Right lobe of liver (tissue), 6 donors: ENCODE results near the gene SOX8. TPM values are rescaled to one million over a fixed set of nuclear protein-coding genes. Genes with fewer than 3 reads are reported as not detected.

Experiments used
- ATAC-seq, 4 donors: fragments of 200-7000 bp; cut with Tn5 transposase; one replicate each; pipeline ENCODE4 v1.9.1; 2020; ENCODE audit warnings: mild to moderate bottlenecking in 4 of 4, moderate library complexity in 4 of 4
- DNase-seq, 3 donors: peaks; one replicate each; pipeline ENCODE4 v3.0.0-alpha.2; 2020
- H3K27ac ChIP-seq, 3 donors: fragments of 200-600 bp; one replicate each; pipeline ENCODE4 v1.8.0; 2022
- H3K27me3 ChIP-seq, 2 donors: fragments of 200-600 bp; one replicate each; pipeline ENCODE4 v1.8.0; 2022
- H3K36me3 ChIP-seq, 4 donors: fragments of 200-600 bp; sonication (generic) in 1 of 4; one replicate each; pipeline versions ENCODE4 v1.5.1 to v1.8.0; 2017 to 2022; ENCODE audit warnings: control low read depth in 1 of 4
- H3K4me1 ChIP-seq, 4 donors: fragments of 200-600 bp; sonication (generic) in 1 of 4; one replicate each; pipeline versions ENCODE4 v1.5.1 to v1.8.0; 2017 to 2022; ENCODE audit warnings: control low read depth in 1 of 4
- H3K4me3 ChIP-seq, 3 donors: fragments of 200-600 bp; one replicate each; pipeline ENCODE4 v1.8.0; 2022
- H3K9me3 ChIP-seq, 4 donors: fragments of 200-600 bp; sonication (generic) in 1 of 4; one replicate each; pipeline versions ENCODE4 v1.5.1 to v1.8.0; 2017 to 2022; ENCODE audit warnings: control low read depth in 1 of 4
- POLR2A ChIP-seq: fragments of 450-650 bp; IDR thresholded peaks from one replicate; pipeline ENCODE4 v1.6.1; 2017; ENCODE audit warnings: antibody characterized with exemption, mild to moderate bottlenecking
- WGBS: methylation state at CpG from one replicate; pipeline ENCODE4 v1.1.6; 2018; ENCODE audit warnings: low coverage, low lambda C conversion rate; ENCODE audit not compliant: insufficient coverage; ENCODE audit errors: missing lambda C conversion rate; 5-methylcytosine and 5-hydroxymethylcytosine counted together
- intact Hi-C, 2 donors: fragments of 100-400 bp; cut with DNase I; formaldehyde crosslinking; loops; one replicate each; pipeline versions ENCODE4 v1.11.2 to v1.14.1; 2022
- total RNA-seq, 6 experiments: library from RNA; depleted of rRNA in 2 of 6; stranded (reverse); fragments of >200 nt in 2 of 6; fragmentation: NEBNext Ultra II Directional in 3 of 6; extraction: Animal tissue kit (Norgen Biotek cat#: 25700) in 3 of 6; gene quantifications; one replicate each; pipeline versions ENCODE4 v1.1.0 to v1.2.4, GENCODE V29; 2016 to 2023
- TF ChIP-seq, protein P1 (sequence below), 4 donors: fragments of 200-600 bp in 3 of 4; fragments of 450-650 bp in 1 of 4; IDR thresholded peaks; one replicate each; pipeline versions ENCODE4 v1.5.1 to v1.8.0; 2016 to 2022; ENCODE audit warnings: antibody characterized with exemption in 4 of 4, mild to moderate bottlenecking in 2 of 4
- donor health status: DM: no; HTN: yes; CAD: no.
- donor health status: DM: no; HTN: no; CAD: no.
- donor health status: DM: no; HTN: no; CAD: no.
- donor health status: DM: no; HTN: yes; CAD: no.
- donor health status: DM: no; HTN: yes; CAD: no.

SOX8 gene
- total RNA-seq, 6 experiments from 2014 or later = 0.07 to 0.13 (median 0.09) TPM; not detected in 3

DNA sequence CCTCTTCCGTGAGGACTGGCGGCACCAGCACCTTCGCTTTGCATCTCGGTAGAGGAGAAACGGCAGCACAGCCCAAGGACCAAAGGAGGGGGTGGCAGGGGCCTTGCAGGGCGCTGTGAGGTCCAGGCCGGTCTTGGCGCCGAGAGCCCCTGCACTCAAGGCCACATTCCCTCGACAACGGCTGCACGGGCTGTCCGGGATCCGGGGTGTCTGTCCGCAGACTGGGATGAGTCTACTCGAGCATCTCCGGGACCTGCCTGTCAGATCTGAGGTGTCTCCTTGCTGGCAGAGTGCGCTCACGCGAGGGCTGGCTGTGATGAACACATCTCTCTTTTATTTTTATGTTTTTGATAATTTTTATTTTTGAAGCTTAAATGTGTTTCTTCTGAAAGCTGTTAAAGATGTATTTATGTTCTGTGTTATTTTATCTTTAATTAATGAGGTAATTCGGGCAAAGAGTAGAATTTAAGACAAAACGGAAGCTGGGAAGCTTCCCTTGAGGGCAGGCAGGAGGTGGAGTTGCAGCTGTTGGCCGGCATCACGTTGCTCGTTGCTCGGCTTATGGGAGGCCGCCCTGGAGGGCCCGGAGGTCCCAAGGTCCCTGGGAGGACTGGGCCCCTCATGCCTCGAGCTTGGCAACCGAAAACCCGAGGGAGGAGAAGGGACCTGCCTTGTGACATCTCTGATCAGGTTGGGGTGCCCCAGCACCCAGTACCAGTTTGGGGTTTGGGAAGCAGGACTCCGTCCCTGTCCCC is 4.3 kb downstream of the SOX8 start:
- no peak for TF ChIP-seq POLR2A
- Histone ChIP-seq H3K4me1 (peaks cover 0 to 6% (median 0%) of the 10 kb centered on the region in 4 donors), H3K27me3 (peaks cover 0 to 8% of the 10 kb centered on the region in 2 donors), H3K9me3 (no peaks in the 10 kb centered on the region), H3K36me3 (no peaks in the 10 kb centered on the region), H3K4me3 (no peak overlapping the region), H3K27ac (no peak overlapping the region)
- 81% methylated on average over 10 of the region's 32 CpGs for WGBS
- no peak for DNase-seq
- ATAC-seq = no peak
- intact Hi-C loops = no loop called here

DNA sequence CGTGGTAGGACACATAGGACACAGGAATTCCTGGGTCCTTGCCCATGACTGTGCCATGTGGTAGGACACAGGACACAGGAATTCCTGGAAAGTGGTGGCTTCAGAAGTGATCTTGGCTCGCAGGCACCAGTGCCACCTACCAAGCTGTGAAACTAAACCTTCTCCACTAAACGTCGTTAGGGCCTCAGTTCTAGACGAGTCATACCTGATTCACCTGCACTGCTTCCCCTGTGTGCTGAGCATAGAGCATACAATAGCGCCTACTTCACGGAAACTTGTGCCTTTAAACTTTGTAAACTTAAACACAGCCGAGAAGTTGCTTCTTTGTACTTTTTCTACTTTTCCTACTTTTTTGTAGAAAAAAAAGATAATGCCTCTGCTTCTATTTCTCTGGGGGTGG is 4.8 kb downstream of the SOX8 start:
- ATAC-seq (no peak), DNase-seq (no peak)
- no peaks in the 10 kb centered on the region for H3K9me3 ChIP-seq
- TF ChIP-seq, protein P1, sequence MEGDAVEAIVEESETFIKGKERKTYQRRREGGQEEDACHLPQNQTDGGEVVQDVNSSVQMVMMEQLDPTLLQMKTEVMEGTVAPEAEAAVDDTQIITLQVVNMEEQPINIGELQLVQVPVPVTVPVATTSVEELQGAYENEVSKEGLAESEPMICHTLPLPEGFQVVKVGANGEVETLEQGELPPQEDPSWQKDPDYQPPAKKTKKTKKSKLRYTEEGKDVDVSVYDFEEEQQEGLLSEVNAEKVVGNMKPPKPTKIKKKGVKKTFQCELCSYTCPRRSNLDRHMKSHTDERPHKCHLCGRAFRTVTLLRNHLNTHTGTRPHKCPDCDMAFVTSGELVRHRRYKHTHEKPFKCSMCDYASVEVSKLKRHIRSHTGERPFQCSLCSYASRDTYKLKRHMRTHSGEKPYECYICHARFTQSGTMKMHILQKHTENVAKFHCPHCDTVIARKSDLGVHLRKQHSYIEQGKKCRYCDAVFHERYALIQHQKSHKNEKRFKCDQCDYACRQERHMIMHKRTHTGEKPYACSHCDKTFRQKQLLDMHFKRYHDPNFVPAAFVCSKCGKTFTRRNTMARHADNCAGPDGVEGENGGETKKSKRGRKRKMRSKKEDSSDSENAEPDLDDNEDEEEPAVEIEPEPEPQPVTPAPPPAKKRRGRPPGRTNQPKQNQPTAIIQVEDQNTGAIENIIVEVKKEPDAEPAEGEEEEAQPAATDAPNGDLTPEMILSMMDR (IDR thresholded peaks at IDR 0.05) = no peak
- no peak for TF ChIP-seq POLR2A
- WGBS = 49% methylated on average over 4 of the region's 8 CpGs
- no peak overlapping the region for H3K4me3 ChIP-seq
- H3K27ac ChIP-seq = no peak overlapping the region
- peaks cover 0 to 8% of the 10 kb centered on the region in 2 donors for H3K27me3 ChIP-seq
- peaks cover 0 to 4% (median 0%) of the 10 kb centered on the region in 4 donors for H3K4me1 ChIP-seq
- intact Hi-C loops = no loop called here
- no peaks in the 10 kb centered on the region for H3K36me3 ChIP-seq

DNA sequence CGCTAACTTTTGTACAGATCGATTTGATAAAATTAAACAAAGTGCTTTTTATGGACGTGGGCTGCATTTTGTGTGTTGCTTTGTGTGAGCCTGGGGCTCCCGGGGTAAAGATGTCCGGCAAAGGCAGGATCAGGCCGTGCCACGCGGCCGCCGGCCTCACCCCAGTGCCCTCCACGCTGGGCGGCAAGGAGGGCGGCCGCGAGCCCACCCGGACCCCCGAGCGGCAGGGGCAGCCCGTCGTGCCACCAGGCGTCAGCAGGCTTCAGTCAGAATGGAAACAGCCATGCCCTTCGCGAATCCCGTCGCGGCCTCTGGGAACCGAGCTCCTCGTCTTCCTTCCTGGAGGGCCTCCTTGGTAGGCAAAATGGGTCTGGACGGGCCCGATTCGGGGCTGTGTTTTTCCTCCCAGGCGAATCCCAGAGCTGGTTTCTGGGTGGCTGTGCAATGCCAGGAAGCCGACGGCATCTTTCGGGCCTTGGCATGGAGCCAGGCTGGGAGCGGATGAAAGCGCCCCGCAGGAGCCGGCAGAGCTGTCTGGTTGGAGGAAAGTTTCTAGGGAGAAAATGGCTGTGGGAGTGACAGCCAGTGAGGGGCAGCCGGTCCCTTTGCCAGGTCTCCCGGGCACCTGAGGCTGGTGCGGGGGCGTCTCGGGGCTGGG is 5.5 kb downstream of the SOX8 start:
- H3K4me1 ChIP-seq = peaks cover 0 to 2% (median 0%) of the 10 kb centered on the region in 4 donors
- DNase-seq = no peak
- H3K27ac ChIP-seq = no peak overlapping the region
- intact Hi-C loops = no loop called here
- no peaks in the 10 kb centered on the region for H3K9me3 ChIP-seq
- TF ChIP-seq, protein P1 (IDR thresholded peaks at IDR 0.05) = no peak
- no peak for TF ChIP-seq POLR2A
- H3K27me3 ChIP-seq = peaks cover 0 to 7% of the 10 kb centered on the region in 2 donors
- H3K36me3 ChIP-seq = no peaks in the 10 kb centered on the region
- no peak for ATAC-seq
- 67% methylated on average over 10 of the region's 44 CpGs for WGBS
- no peak overlapping the region for H3K4me3 ChIP-seq

DNA sequence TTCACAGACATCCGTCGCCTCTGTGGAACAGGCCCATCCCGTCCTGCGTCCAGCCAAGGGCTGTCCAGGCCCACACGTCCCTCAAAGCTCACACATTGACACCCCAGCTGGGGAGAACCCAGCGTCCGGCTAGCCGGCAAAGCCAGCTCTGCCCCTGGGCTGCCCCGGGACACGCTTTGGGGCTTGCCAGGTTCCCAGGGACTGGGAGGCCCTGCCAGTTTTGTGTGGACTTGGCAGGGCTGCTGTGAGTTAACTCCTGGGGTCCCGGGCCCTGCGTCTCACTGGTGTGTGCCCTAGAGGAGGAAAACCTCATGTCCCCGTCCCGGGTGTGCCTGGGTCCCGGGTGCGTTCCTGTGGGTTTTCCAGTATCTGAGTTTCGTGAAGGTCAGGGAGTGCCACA is 6.3 kb downstream of the SOX8 start:
- no peak for DNase-seq
- WGBS = no CpG with 5 or more reads among the region's 17 CpGs

More for the DNA sequence above, 6.3 kb downstream of the SOX8 start:
- intact Hi-C loops = no loop called here
- no peak for TF ChIP-seq POLR2A
- TF ChIP-seq, protein P1 (IDR thresholded peaks at IDR 0.05) = no peak
- Histone ChIP-seq H3K36me3 (no peaks in the 10 kb centered on the region), H3K4me1 (no peaks in the 10 kb centered on the region), H3K27ac (no peak overlapping the region), H3K27me3 (no peaks in the 10 kb centered on the region), H3K9me3 (no peaks in the 10 kb centered on the region), H3K4me3 (no peak overlapping the region)
- ATAC-seq = no peak
